GM12878 (cell line): ENCODE data around the gene TRABD. TPM values are rescaled to one million over a fixed set of nuclear protein-coding genes. Genes with fewer than 3 reads are reported as not detected.

ENCODE experiments used
- ATAC-seq: fragments of 200-7000 bp; cut with Tn5 transposase; 3 replicates; pipeline ENCODE4 v1.9.1; 2020; ENCODE audit warnings: mild to moderate bottlenecking, moderate library complexity
- BruUV-seq: library from RNA; stranded (reverse); fragments of 400-500 nt; replicated peaks from 2 replicates; lab custom pipeline; 2021; lab: Mats Ljungman, UMichigan
- CTCF ChIA-PET: fragments of 300-600 bp; sonication (Branson Sonifier 250); formaldehyde crosslinking; extraction: SDS; loops from one replicate; lab custom pipeline; 2021; ENCODE audit warnings: inconsistent platforms; lab: Yijun Ruan, JAX
- POLR2A ChIA-PET: fragments of 350-600 bp; formaldehyde crosslinking; extraction: SDS; loops from one replicate; lab custom pipeline; 2021; ENCODE audit warnings: inconsistent platforms; lab: Charles Lee
- RAD21 ChIA-PET: fragments of 300-600 bp; sonication (Branson Sonifier 250); formaldehyde crosslinking; loops from one replicate; lab custom pipeline; 2023; ENCODE audit warnings: antibody characterized with exemption; ENCODE audit not compliant: unreplicated experiment; lab: Charles Lee
- SMC1A ChIA-PET: fragments of 300-600 bp; sonication (Branson Sonifier 250); formaldehyde crosslinking; loops from one replicate; lab custom pipeline; 2023; ENCODE audit not compliant: unreplicated experiment, uncharacterized antibody; lab: Charles Lee
- DNase-seq: peaks from one replicate; pipeline ENCODE4 v3.0.0-alpha.2; 2011; ENCODE audit warnings: low read depth, low spot score
- FAIRE-seq: peaks from 3 replicates; lab custom pipeline; 2011; peaks lifted over from hg19 to GRCh38; lab: Jason Lieb, UNC
- H2AFZ ChIP-seq: 2 replicates; pipeline ENCODE4 v1.6.0; 2011; ENCODE audit warnings: low read depth, low read length, control low read depth; ENCODE audit not compliant: control insufficient read depth
- H3K27ac ChIP-seq: 2 replicates; pipeline ENCODE4 v1.5.1; 2011; ENCODE audit warnings: control low read depth; ENCODE audit not compliant: control insufficient read depth, insufficient read depth
- H3K27me3 ChIP-seq, 2 experiments: replicated peaks in 1 of 2; 2 replicates each; pipeline versions ENCODE4 v1.6.0 to v1.6.1; 2011; ENCODE audit warnings: low read length in 1 of 2; ENCODE audit not compliant: control insufficient read depth in 2 of 2, insufficient read depth in 2 of 2
- H3K36me3 ChIP-seq, 2 experiments: 2 replicates each; pipeline ENCODE4 v1.5.1; 2011; ENCODE audit warnings: low read length in 1 of 2; ENCODE audit not compliant: control insufficient read depth in 2 of 2, insufficient read depth in 2 of 2
- H3K4me1 ChIP-seq: 2 replicates; pipeline ENCODE4 v1.6.1; 2011; ENCODE audit warnings: mild to moderate bottlenecking, low read length, moderate library complexity, mixed read lengths; ENCODE audit not compliant: control insufficient read depth, insufficient read depth
- H3K4me2 ChIP-seq: 2 replicates; pipeline ENCODE4 v1.6.0; 2011; ENCODE audit warnings: control low read depth; ENCODE audit not compliant: control insufficient read depth, insufficient read depth
- H3K4me3 ChIP-seq: fragments of 200-600 bp; sonication (generic); 2 replicates; pipeline ENCODE4 v1.5.1; 2016
- H3K79me2 ChIP-seq: 2 replicates; pipeline ENCODE4 v1.6.0; 2011; ENCODE audit warnings: low read length; ENCODE audit not compliant: control insufficient read depth, insufficient read depth
- H3K9ac ChIP-seq: 2 replicates; pipeline ENCODE4 v1.8.0; 2011; ENCODE audit warnings: low read length, control low read depth, mixed read lengths; ENCODE audit not compliant: control insufficient read depth, insufficient read depth
- H3K9me3 ChIP-seq: replicated peaks from 3 replicates; pipeline ENCODE4 v1.5.1; 2011; ENCODE audit warnings: mild to moderate bottlenecking, low read length; ENCODE audit not compliant: control insufficient read depth, insufficient read depth
- H4K20me1 ChIP-seq: 2 replicates; pipeline ENCODE4 v1.6.0; 2011; ENCODE audit not compliant: control insufficient read depth, insufficient read depth
- CBFB ChIP-seq: IDR thresholded peaks from 2 replicates; pipeline ENCODE4 v1.6.1; 2016; ENCODE audit warnings: antibody characterized with exemption, low read depth
- CBX5 ChIP-seq: sonication (generic); IDR thresholded peaks from 2 replicates; pipeline ENCODE4 v1.6.1; 2016; ENCODE audit warnings: low read depth, moderate library complexity, mild to moderate bottlenecking, inconsistent platforms
- EGR1 ChIP-seq, 2 experiments: IDR thresholded peaks; 1 replicate in 1 of 2; 2 replicates in 1 of 2; pipeline ENCODE4 v1.6.1; 2011 to 2012; ENCODE audit warnings: low read depth in 2 of 2, low read length in 2 of 2, borderline replicate concordance in 1 of 2, mild to moderate bottlenecking in 1 of 2, moderate library complexity in 1 of 2
- KAT2A ChIP-seq: conservative IDR thresholded peaks from 2 replicates; pipeline ENCODE4 v1.6.1; 2011; ENCODE audit warnings: low read depth, low read length; ENCODE audit not compliant: control insufficient read depth
- NR2F1 ChIP-seq: fragments of 450-650 bp; conservative IDR thresholded peaks from 2 replicates; pipeline ENCODE4 v1.6.1; 2017; ENCODE audit warnings: mild to moderate bottlenecking
- POLR2AphosphoS2 ChIP-seq: IDR thresholded peaks from 2 replicates; pipeline ENCODE4 v1.6.1; 2011; ENCODE audit warnings: low read depth, mild to moderate bottlenecking, low read length, improper control_type of control experiment, moderate library complexity
- RAD51 ChIP-seq: fragments of 450-650 bp; IDR thresholded peaks from 2 replicates; pipeline ENCODE4 v1.6.1; 2016; ENCODE audit warnings: moderate library complexity, mild to moderate bottlenecking, inconsistent platforms
- WGBS: methylation state at CpG from one replicate; pipeline ENCODE4 v1.1.6; 2016; ENCODE audit warnings: low lambda C conversion rate; ENCODE audit not compliant: insufficient replicate concordance, insufficient coverage; ENCODE audit errors: missing lambda C conversion rate; 5-methylcytosine and 5-hydroxymethylcytosine counted together
- in situ Hi-C: fragments of 300-500 bp; cut with MboI; formaldehyde crosslinking; loops from 9 replicates; pipeline ENCODE4 v1.14.3; 2018; ENCODE audit warnings: mixed read lengths
- intact Hi-C: fragments of 100-400 bp; cut with micrococcal nuclease; formaldehyde crosslinking; loops from one replicate; pipeline ENCODE4 v1.14.2; 2022; ENCODE audit not compliant: unreplicated experiment
- polyA plus RNA-seq, 11 experiments: library from polyadenylated mRNA; depleted of rRNA in 4 of 11; unstranded in 6 of 11; stranded (reverse) in 5 of 11; fragments of >200 nt; fragmentation: Nextera tagmentation in 4 of 11; fragmentation: Illumina TruSeq in 1 of 11; extraction: Ambion mirVana in 4 of 11; extraction: Trizol in 1 of 11; gene quantifications; 1 replicate in 1 of 11; 2 replicates in 10 of 11; pipeline versions ENCODE4 v1.2.1 to v1.2.3, GENCODE V29; 2011 to 2016; ENCODE audit warnings: inconsistent platforms in 2 of 11, missing spikeins in 2 of 11, low read depth in 1 of 11
- total RNA-seq, 4 experiments: library from RNA; depleted of rRNA in 3 of 4; stranded (reverse); fragments of >200 nt in 3 of 4; fragmentation: Illumina TruSeq in 1 of 4; extraction: Trizol in 1 of 4; gene quantifications; 2 replicates each; pipeline versions ENCODE4 v1.2.1 to v1.2.3, GENCODE V29; 2013 to 2021
- TF ChIP-seq, protein P1 (sequence below): IDR thresholded peaks from 2 replicates; pipeline ENCODE4 v1.6.1; 2011; ENCODE audit warnings: low read depth, mild to moderate bottlenecking, low read length, moderate library complexity, borderline replicate concordance; ENCODE audit errors: extremely low read depth
- TF ChIP-seq, protein P2 (sequence below): fragments of 450-650 bp; IDR thresholded peaks from 2 replicates; pipeline ENCODE4 v1.6.1; 2017; ENCODE audit warnings: borderline replicate concordance
- TF ChIP-seq, protein P3 (sequence below): IDR thresholded peaks from 2 replicates; pipeline ENCODE4 v1.6.1; 2011; ENCODE audit warnings: borderline replicate concordance, low read depth, mild to moderate bottlenecking, moderate library complexity, mixed read lengths, low read length; ENCODE audit not compliant: insufficient read depth; ENCODE audit errors: extremely low read length

The TRABD gene
- total and polyA plus RNA-seq, 10 of the 15 experiments (the other 5 are each of a cell fraction or from before 2014, with no cell fraction given) = 0.43 to 116 (median 58.1) TPM

DNA sequence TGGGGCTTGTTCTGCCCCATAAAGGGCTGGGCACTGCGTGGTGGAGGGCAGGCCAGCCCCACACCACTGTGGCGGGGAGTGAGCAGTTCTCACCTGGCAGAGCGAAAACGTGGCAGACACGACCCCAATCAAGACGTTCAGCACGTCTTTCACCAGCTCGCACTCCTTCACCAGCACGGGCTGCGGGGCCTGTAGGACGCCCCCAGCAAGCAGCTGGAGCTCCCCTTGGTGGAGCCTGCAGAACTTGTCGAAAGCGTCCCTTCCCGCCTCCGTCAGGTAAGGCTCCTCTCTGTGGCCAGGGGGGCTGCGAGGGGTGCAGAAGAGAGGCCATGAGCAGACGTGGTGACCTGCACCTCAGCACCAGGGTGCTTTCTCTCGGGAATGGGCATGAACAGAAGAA is 47.5 kb downstream of the TRABD start:
- H2AFZ ChIP-seq = no peak overlapping the region
- ATAC-seq (no peak), DNase-seq (no peak), FAIRE-seq (no peak)
- intact Hi-C loops = no loop called here
- ChIA-PET SMC1A (no interaction called here), RAD21 (no interaction called here), CTCF (interaction anchor here (1.2 kb wide), 1 partner anchor 8 kb away, joined by 4 read pairs; no protein-coding TSS in a partner anchor), POLR2A (no interaction called here)
- in situ Hi-C loops = no loop called here
- H3K4me3 ChIP-seq = no peak overlapping the region
- H3K4me1 ChIP-seq = no peaks in the 10 kb centered on the region
- no peak overlapping the region for H3K9ac ChIP-seq
- BruUV-seq = no TSS peak
- no peaks in the 10 kb centered on the region for H3K9me3 ChIP-seq
- TF ChIP-seq, protein P1, sequence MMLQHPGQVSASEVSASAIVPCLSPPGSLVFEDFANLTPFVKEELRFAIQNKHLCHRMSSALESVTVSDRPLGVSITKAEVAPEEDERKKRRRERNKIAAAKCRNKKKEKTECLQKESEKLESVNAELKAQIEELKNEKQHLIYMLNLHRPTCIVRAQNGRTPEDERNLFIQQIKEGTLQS = no peak
- TF ChIP-seq CBFB = no peak
- TF ChIP-seq EGR1 (IDR thresholded peaks at IDR 0.05; ENCODE audit: borderline replicate concordance in 1 of 2, low read depth in 2 of 2, low read length in 2 of 2) = no peak
- no peak for TF ChIP-seq RAD51
- TF ChIP-seq CBX5 = no peak
- no peak for TF ChIP-seq POLR2AphosphoS2
- TF ChIP-seq NR2F1 = no peak
- no peak for TF ChIP-seq KAT2A
- TF ChIP-seq, protein P2, sequence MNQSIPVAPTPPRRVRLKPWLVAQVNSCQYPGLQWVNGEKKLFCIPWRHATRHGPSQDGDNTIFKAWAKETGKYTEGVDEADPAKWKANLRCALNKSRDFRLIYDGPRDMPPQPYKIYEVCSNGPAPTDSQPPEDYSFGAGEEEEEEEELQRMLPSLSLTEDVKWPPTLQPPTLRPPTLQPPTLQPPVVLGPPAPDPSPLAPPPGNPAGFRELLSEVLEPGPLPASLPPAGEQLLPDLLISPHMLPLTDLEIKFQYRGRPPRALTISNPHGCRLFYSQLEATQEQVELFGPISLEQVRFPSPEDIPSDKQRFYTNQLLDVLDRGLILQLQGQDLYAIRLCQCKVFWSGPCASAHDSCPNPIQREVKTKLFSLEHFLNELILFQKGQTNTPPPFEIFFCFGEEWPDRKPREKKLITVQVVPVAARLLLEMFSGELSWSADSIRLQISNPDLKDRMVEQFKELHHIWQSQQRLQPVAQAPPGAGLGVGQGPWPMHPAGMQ = no peak
- TF ChIP-seq, protein P3, sequence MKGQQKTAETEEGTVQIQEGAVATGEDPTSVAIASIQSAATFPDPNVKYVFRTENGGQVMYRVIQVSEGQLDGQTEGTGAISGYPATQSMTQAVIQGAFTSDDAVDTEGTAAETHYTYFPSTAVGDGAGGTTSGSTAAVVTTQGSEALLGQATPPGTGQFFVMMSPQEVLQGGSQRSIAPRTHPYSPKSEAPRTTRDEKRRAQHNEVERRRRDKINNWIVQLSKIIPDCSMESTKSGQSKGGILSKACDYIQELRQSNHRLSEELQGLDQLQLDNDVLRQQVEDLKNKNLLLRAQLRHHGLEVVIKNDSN = no peak
- no peaks in the 10 kb centered on the region for H3K27me3 ChIP-seq
- H3K27ac ChIP-seq = no peak overlapping the region
- WGBS = 85% methylated on average over 18 of the region's 18 CpGs
- H3K79me2 ChIP-seq = peaks cover 9% of the 10 kb centered on the region
- no peak overlapping the region for H3K4me2 ChIP-seq
- no peaks in the 10 kb centered on the region for H4K20me1 ChIP-seq
- H3K36me3 ChIP-seq = peaks cover 0 to 8% of the 10 kb centered on the region in 2 experiments; a peak in 2 of 4 replicates
